ENCODE measurements around the gene C1orf174. TPM values are rescaled to one million over a fixed set of nuclear protein-coding genes. Genes with fewer than 3 reads are reported as not detected.

The C1orf174 gene
- total and polyA plus RNA-seq, 2 of the 4 experiments (the other 2 are of a cell fraction): 26.7 to 45.7 TPM

DNA sequence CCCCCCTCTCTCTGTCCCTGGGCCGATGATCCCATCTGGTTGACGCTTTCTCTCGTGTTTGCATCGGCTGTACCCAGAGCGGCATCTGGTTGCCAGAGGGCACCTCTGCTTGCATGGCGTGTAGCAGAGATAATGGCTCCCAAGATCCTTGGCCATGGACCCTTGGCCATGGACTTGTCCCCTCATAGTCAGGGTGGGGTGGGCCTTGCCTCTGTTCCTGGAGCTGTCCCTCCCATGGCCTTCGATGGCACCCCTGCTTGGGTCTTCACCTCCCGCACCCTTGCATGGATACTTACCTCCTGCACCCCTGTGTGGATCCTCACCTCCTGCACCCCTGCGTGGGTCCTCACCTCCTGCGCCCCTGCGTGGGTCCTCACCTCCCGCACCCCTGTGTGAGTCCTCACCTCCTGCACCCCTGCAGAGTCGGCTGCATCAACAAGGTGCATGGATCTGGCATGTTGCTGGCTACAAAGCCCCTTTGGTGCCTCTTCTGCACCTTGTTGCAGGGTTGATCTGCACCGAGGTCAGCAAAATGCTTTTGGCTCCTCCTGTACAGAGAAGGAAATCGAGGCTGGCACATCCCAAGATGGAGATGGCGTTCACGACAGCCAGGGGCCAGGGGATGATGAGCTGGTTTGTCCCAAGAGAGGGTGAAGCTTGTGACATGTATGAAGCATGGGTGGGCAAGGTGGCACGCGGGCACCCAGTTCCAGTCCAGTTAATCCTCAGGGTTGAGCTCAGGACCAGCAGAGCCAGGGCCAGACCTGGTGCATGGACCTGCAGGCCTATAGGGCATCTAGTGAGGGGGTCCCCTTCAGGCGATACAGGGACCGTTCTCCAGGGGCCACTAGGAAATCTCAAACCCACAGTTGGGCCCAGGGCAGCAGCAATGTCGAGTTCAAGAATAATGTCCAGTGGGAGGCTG lies 46.1 kb upstream of the C1orf174 start:
- no peak overlapping the region for H3K4me2 ChIP-seq (ENCODE audit: low read depth, low read length)
- H3K9me3 ChIP-seq (ENCODE audit: control insufficient read depth, insufficient read depth, low read length): peaks cover 46% of the 10 kb centered on the region
- no peaks in the 10 kb centered on the region for H3K36me3 ChIP-seq (ENCODE audit: control insufficient read depth, insufficient read depth, low read length)
- H2BK15ac ChIP-seq (ENCODE audit: low read depth, low read length): no peak overlapping the region
- no peak overlapping the region for H4K5ac ChIP-seq (ENCODE audit: low read depth, low read length)
- no peak overlapping the region for H4K91ac ChIP-seq (ENCODE audit: insufficient read depth, low read depth, low read length)
- no peaks in the 10 kb centered on the region for H3K79me1 ChIP-seq (ENCODE audit: low read depth in 1 of 2, low read length in 2 of 2)
- in situ Hi-C loops (cut with MboI; ENCODE audit: low sequenced_read_pairs): no loop called here
- no peak overlapping the region for H2BK5ac ChIP-seq (ENCODE audit: low read depth, low read length, poor library complexity, severe bottlenecking)
- TF ChIP-seq RCOR1 (IDR thresholded peaks at IDR 0.05; ENCODE audit: insufficient replicate concordance, low read length): no peak
- TF ChIP-seq, protein P1, sequence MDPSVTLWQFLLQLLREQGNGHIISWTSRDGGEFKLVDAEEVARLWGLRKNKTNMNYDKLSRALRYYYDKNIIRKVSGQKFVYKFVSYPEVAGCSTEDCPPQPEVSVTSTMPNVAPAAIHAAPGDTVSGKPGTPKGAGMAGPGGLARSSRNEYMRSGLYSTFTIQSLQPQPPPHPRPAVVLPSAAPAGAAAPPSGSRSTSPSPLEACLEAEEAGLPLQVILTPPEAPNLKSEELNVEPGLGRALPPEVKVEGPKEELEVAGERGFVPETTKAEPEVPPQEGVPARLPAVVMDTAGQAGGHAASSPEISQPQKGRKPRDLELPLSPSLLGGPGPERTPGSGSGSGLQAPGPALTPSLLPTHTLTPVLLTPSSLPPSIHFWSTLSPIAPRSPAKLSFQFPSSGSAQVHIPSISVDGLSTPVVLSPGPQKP (IDR thresholded peaks at IDR 0.05; ENCODE audit: borderline replicate concordance, low read depth, low read length): no peak
- no peak for TF ChIP-seq MXI1 (IDR thresholded peaks at IDR 0.05; ENCODE audit: borderline replicate concordance, low read depth, low read length)
- no peak overlapping the region for H3K18ac ChIP-seq (ENCODE audit: low read depth, low read length)
- no peak overlapping the region for H2AK9ac ChIP-seq (replicated peaks; ENCODE audit: low read depth, low read length, poor library complexity)
- H3K14ac ChIP-seq (replicated peaks; ENCODE audit: low read depth, low read length): no peak overlapping the region
- no peak overlapping the region for H4K8ac ChIP-seq (ENCODE audit: low read depth in 2 of 2, low read length in 2 of 2)
- no peak overlapping the region for H3K9ac ChIP-seq (ENCODE audit: low read depth, low read length)
- ChIA-PET POLR2A (ENCODE audit: unreplicated experiment) (no interaction called here), CTCF (interaction anchor here (0.6 kb wide), 1 partner anchor 45 kb away, joined by 10 read pairs; no protein-coding TSS in a partner anchor)
- no peak overlapping the region for H2BK120ac ChIP-seq (ENCODE audit: low read depth, low read length)
- H3K27me3 ChIP-seq (ENCODE audit: control insufficient read depth, insufficient read depth, low read length): no peaks in the 10 kb centered on the region
- H3K56ac ChIP-seq (ENCODE audit: extremely low read depth, insufficient read depth, low read length): no peak overlapping the region
- DNase-seq (no peak), ATAC-seq (ENCODE audit: low read depth) (no peak)
- no peak overlapping the region for H3K23ac ChIP-seq (ENCODE audit: low read depth, low read length)
- no peaks in the 10 kb centered on the region for H4K20me1 ChIP-seq (ENCODE audit: insufficient read depth, low read length)
- H2BK20ac ChIP-seq (ENCODE audit: low read depth, low read length): no peak overlapping the region
- intact Hi-C loops (cut with micrococcal nuclease): no loop called here
- BruUV-seq (replicated peaks): no TSS peak
- no peak overlapping the region for H2AK5ac ChIP-seq (ENCODE audit: low read depth, low read length)
- H3K9me1 ChIP-seq (ENCODE audit: insufficient read depth, low read length): no peaks in the 10 kb centered on the region
- no peaks in the 10 kb centered on the region for H3K4me1 ChIP-seq (ENCODE audit: control insufficient read depth, insufficient read depth, low read length)
- H2AFZ ChIP-seq (replicated peaks; ENCODE audit: low read length, poor library complexity): no peak overlapping the region
- 72% methylated on average over 8 of the region's 22 CpGs; no CpG with 5 or more reads in 1 of the 2 experiments for WGBS, 2 experiments (ENCODE audit: extremely low coverage in 2 of 2, insufficient read length in 1 of 2)
- H3K4ac ChIP-seq (ENCODE audit: low read depth, low read length): no peak overlapping the region
- H3K4me3 ChIP-seq (ENCODE audit: insufficient read depth, low read depth, low read length): no peak overlapping the region
- dilution Hi-C loops (cut with HindIII; ENCODE audit: low sequenced_read_pairs, unreplicated experiment): no loop called here
- no peak overlapping the region for H3K27ac ChIP-seq (ENCODE audit: insufficient read depth, low read length)

Data from IMR-90 (cell line).